H9 (cell line): ENCODE measurements around the gene GRID1. TPM values are rescaled to one million over a fixed set of nuclear protein-coding genes. Genes with fewer than 3 reads are reported as not detected.

Experiments used
- DNase-seq: peaks from one replicate; pipeline ENCODE4 v3.0.0-alpha.2; 2017
- H2AFZ ChIP-seq: one replicate; pipeline ENCODE4 v1.6.1; 2013; ENCODE audit warnings: mild to moderate bottlenecking, low read length, control low read depth, moderate library complexity
- H2AK5ac ChIP-seq: 2 replicates; pipeline ENCODE4 v1.6.1; 2013; ENCODE audit warnings: low read length, control low read depth, mixed read lengths; ENCODE audit not compliant: insufficient read length
- H2BK120ac ChIP-seq: one replicate; pipeline ENCODE4 v1.6.1; 2013; ENCODE audit warnings: low read depth, mild to moderate bottlenecking, low read length, control low read depth, inconsistent platforms; ENCODE audit not compliant: poor library complexity, severe bottlenecking
- H2BK12ac ChIP-seq: 2 replicates; pipeline ENCODE4 v1.6.1; 2013; ENCODE audit warnings: low read length, control low read depth, mixed read lengths, low read depth; ENCODE audit not compliant: insufficient read length
- H2BK15ac ChIP-seq: 2 replicates; pipeline ENCODE4 v1.6.1; 2013; ENCODE audit warnings: low read depth, low read length, control low read depth
- H2BK20ac ChIP-seq: one replicate; pipeline ENCODE4 v1.6.1; 2013; ENCODE audit warnings: low read depth, mild to moderate bottlenecking, low read length, control low read depth, inconsistent platforms; ENCODE audit not compliant: poor library complexity, severe bottlenecking
- H2BK5ac ChIP-seq: 2 replicates; pipeline ENCODE4 v1.6.1; 2013; ENCODE audit warnings: low read length, control low read depth, mixed read lengths; ENCODE audit not compliant: insufficient read length
- H3K14ac ChIP-seq: 2 replicates; pipeline ENCODE4 v1.6.1; 2013; ENCODE audit warnings: low read length, control low read depth; ENCODE audit not compliant: insufficient read depth
- H3K18ac ChIP-seq: 2 replicates; pipeline ENCODE4 v1.6.1; 2013; ENCODE audit warnings: low read depth, mild to moderate bottlenecking, mixed read lengths, low read length, control low read depth; ENCODE audit not compliant: insufficient read length
- H3K23ac ChIP-seq: 2 replicates; pipeline ENCODE4 v1.6.1; 2013; ENCODE audit warnings: low read length, control low read depth, mixed read lengths, low read depth; ENCODE audit not compliant: insufficient read length
- H3K23me2 ChIP-seq: 2 replicates; pipeline ENCODE4 v1.6.1; 2013; ENCODE audit warnings: low read depth, mild to moderate bottlenecking, mixed read lengths, low read length, control low read depth; ENCODE audit not compliant: insufficient read length, poor library complexity, severe bottlenecking
- H3K27ac ChIP-seq: 2 replicates; pipeline ENCODE4 v1.5.1; 2013; ENCODE audit warnings: low read length, control low read depth, mixed read lengths, low read depth; ENCODE audit not compliant: insufficient read length
- H3K27me3 ChIP-seq: 2 replicates; pipeline ENCODE4 v1.6.1; 2013; ENCODE audit warnings: low read length, control low read depth, inconsistent platforms; ENCODE audit not compliant: insufficient read depth
- H3K4ac ChIP-seq: 2 replicates; pipeline ENCODE4 v1.6.1; 2013; ENCODE audit warnings: low read depth, mild to moderate bottlenecking, control low read depth, inconsistent platforms, low read length, moderate library complexity
- H3K4me1 ChIP-seq: 2 replicates; pipeline ENCODE4 v1.6.1; 2013; ENCODE audit warnings: low read length, control low read depth, inconsistent platforms; ENCODE audit not compliant: insufficient read depth
- H3K4me2 ChIP-seq: 2 replicates; pipeline ENCODE4 v1.6.1; 2013; ENCODE audit warnings: low read length, control low read depth, mixed read lengths; ENCODE audit not compliant: insufficient read length, insufficient read depth
- H3K56ac ChIP-seq: 2 replicates; pipeline ENCODE4 v1.6.1; 2013; ENCODE audit warnings: low read depth, mild to moderate bottlenecking, mixed read lengths, low read length, control low read depth; ENCODE audit not compliant: insufficient read length
- H3K79me1 ChIP-seq: 2 replicates; pipeline ENCODE4 v1.6.1; 2013; ENCODE audit warnings: low read depth, mild to moderate bottlenecking, moderate library complexity, low read length, control low read depth, inconsistent platforms; ENCODE audit not compliant: insufficient read depth, poor library complexity, severe bottlenecking
- H3K79me2 ChIP-seq: 2 replicates; pipeline ENCODE4 v1.6.1; 2013; ENCODE audit warnings: low read length, control low read depth, inconsistent platforms; ENCODE audit not compliant: insufficient read depth
- H3K9ac ChIP-seq: 2 replicates; pipeline ENCODE4 v1.6.1; 2013; ENCODE audit warnings: low read length, control low read depth, mixed read lengths; ENCODE audit not compliant: insufficient read length; ENCODE audit errors: extremely low read depth
- H3K9me3 ChIP-seq: one replicate; pipeline ENCODE4 v1.6.1; 2013; ENCODE audit warnings: low read depth, low read length, inconsistent platforms; ENCODE audit not compliant: control insufficient read depth
- H3T11ph ChIP-seq: one replicate; pipeline ENCODE4 v1.6.1; 2013; ENCODE audit warnings: mild to moderate bottlenecking, low read length, control low read depth, inconsistent platforms
- H4K20me1 ChIP-seq: one replicate; pipeline ENCODE4 v1.6.1; 2013; ENCODE audit not compliant: control insufficient read depth, insufficient read length, insufficient read depth
- H4K5ac ChIP-seq: 2 replicates; pipeline ENCODE4 v1.6.1; 2013; ENCODE audit warnings: low read depth, mild to moderate bottlenecking, mixed read lengths, low read length, control low read depth; ENCODE audit not compliant: insufficient read length
- H4K8ac ChIP-seq: replicated peaks from 2 replicates; pipeline ENCODE4 v1.6.1; 2013; ENCODE audit warnings: low read length, control low read depth, mixed read lengths, low read depth; ENCODE audit not compliant: insufficient read length
- H4K91ac ChIP-seq: 2 replicates; pipeline ENCODE4 v1.6.1; 2013; ENCODE audit warnings: low read depth, mild to moderate bottlenecking, moderate library complexity, mixed read lengths, low read length, control low read depth; ENCODE audit not compliant: insufficient read length
- H3K27ac Mint-ChIP-seq, 3 experiments: 2 replicates in 2 of 3; 3 replicates in 1 of 3; pipeline ENCODE4 v1.8.0; 2020 to 2021; ENCODE audit warnings: mixed read lengths in 3 of 3, mild to moderate bottlenecking in 1 of 3, moderate library complexity in 1 of 3
- H3K27me3 Mint-ChIP-seq: 2 replicates; pipeline ENCODE4 v1.8.0; 2021; ENCODE audit warnings: low read depth, mild to moderate bottlenecking, moderate library complexity, mixed read lengths
- H3K36me3 Mint-ChIP-seq, 3 experiments: 2 replicates in 2 of 3; 3 replicates in 1 of 3; pipeline ENCODE4 v1.8.0; 2020 to 2021; ENCODE audit warnings: low read depth in 3 of 3, mixed read lengths in 3 of 3; ENCODE audit not compliant: insufficient read depth in 1 of 3
- H3K4me1 Mint-ChIP-seq, 2 experiments: 2 replicates each; pipeline ENCODE4 v1.8.0; 2020; ENCODE audit warnings: mixed read lengths in 2 of 2
- H3K4me3 Mint-ChIP-seq, 2 experiments: 2 replicates in 1 of 2; 3 replicates in 1 of 2; pipeline ENCODE4 v1.8.0; 2020 to 2021; ENCODE audit warnings: mild to moderate bottlenecking in 2 of 2, mixed read lengths in 2 of 2, moderate library complexity in 1 of 2
- H3K9me3 Mint-ChIP-seq, 2 experiments: 2 replicates in 1 of 2; 3 replicates in 1 of 2; pipeline ENCODE4 v1.8.0; 2020; ENCODE audit warnings: mild to moderate bottlenecking in 2 of 2, mixed read lengths in 2 of 2, moderate library complexity in 1 of 2
- WGBS: extraction: QIAGEN DNeasy Blood & Tissue Kit; methylation state at CpG from one replicate; pipeline ENCODE4 v1.1.7; 2013; ENCODE audit warnings: missing lambda C conversion rate, low lambda C conversion rate, mixed read lengths; ENCODE audit not compliant: insufficient read length; ENCODE audit errors: extremely low coverage; 5-methylcytosine and 5-hydroxymethylcytosine counted together
- total RNA-seq: library from RNA; stranded (reverse); gene quantifications from 2 replicates; pipeline ENCODE4 v1.2.1, GENCODE V29; 2021
- TF ChIP-seq, protein P1 (sequence below): fragments of 200-600 bp; sonication (generic); conservative IDR thresholded peaks from 3 replicates; pipeline ENCODE4 v1.8.0; 2021; ENCODE audit warnings: antibody characterized with exemption, mild to moderate bottlenecking

The GRID1 gene
- total RNA-seq, 1 experiment from 2014 or later: 0.35 TPM

DNA sequence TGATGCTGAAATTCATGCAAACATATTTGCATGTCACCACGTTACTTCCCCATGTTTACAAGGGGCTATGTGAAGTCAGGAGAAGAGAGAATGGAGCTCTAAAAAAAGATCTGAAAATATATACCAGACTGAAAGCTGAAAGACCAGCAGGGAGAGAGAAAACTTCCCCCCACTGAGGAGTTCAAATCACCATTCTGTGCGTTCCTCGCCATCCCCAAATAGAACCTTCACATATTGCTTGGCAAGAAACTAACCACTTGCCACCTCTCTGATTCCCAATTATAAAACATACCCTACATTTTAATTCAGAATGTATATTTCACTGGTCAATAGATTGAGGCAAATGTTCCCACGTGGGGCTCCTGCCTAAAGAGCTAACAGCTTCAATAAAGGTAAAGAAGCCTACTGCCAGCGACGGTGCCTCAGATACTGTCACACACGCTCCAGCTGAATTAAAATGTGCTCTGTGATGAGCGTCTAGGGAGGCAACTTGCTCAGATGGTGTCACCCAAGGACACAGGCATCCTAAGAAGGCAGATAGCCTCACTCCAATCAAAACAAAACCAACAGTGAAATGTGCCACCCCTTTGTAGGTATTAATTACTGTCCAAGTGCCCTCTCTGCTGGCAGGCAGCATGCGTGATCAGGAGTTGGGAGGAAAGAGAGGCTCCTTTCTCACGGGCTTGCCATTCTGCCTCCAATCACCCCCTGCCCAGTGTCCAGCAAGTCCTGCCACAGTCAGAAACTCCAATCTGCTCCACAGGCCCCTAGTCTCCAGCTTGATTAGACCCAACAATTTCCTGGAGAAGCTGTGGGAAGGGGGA, 298.2 kb downstream of the GRID1 start:
- Histone ChIP-seq H2BK120ac (no peak overlapping the region), H4K91ac (no peak overlapping the region), H3K4ac (no peak overlapping the region), H3K4me1 (no peaks in the 10 kb centered on the region), H4K20me1 (no peaks in the 10 kb centered on the region), H3K18ac (no peak overlapping the region), H2AFZ (no peak overlapping the region), H3T11ph (no peak overlapping the region), H3K9me3 (no peaks in the 10 kb centered on the region), H2BK12ac (no peak overlapping the region), H3K27ac (no peak overlapping the region), H2BK15ac (no peak overlapping the region), H3K27me3 (no peaks in the 10 kb centered on the region), H4K8ac (no peak overlapping the region), H3K79me2 (no peaks in the 10 kb centered on the region), H3K9ac (no peak overlapping the region), H2BK20ac (no peak overlapping the region), H3K4me2 (no peak overlapping the region), H3K56ac (no peak overlapping the region), H2BK5ac (no peak overlapping the region), H3K14ac (no peak overlapping the region; the same call in 1 of the 2 replicates), H3K23ac (no peak overlapping the region), H2AK5ac (no peak overlapping the region), H3K23me2 (no peaks in the 10 kb centered on the region), H4K5ac (no peak overlapping the region), H3K79me1 (no peaks in the 10 kb centered on the region)
- Mint-ChIP-seq H3K27ac (no peak overlapping the region), H3K4me3 (no peak overlapping the region), H3K36me3 (no peaks in the 10 kb centered on the region; a peak in 1 of 7 replicates), H3K9me3 (no peaks in the 10 kb centered on the region), H3K27me3 (peaks cover 2% of the 10 kb centered on the region), H3K4me1 (0 out of 4 replicates have a peak, but pooled peaks cover 2 to 3% of the 10 kb centered on the region in 2 experiments)
- TF ChIP-seq, protein P1, sequence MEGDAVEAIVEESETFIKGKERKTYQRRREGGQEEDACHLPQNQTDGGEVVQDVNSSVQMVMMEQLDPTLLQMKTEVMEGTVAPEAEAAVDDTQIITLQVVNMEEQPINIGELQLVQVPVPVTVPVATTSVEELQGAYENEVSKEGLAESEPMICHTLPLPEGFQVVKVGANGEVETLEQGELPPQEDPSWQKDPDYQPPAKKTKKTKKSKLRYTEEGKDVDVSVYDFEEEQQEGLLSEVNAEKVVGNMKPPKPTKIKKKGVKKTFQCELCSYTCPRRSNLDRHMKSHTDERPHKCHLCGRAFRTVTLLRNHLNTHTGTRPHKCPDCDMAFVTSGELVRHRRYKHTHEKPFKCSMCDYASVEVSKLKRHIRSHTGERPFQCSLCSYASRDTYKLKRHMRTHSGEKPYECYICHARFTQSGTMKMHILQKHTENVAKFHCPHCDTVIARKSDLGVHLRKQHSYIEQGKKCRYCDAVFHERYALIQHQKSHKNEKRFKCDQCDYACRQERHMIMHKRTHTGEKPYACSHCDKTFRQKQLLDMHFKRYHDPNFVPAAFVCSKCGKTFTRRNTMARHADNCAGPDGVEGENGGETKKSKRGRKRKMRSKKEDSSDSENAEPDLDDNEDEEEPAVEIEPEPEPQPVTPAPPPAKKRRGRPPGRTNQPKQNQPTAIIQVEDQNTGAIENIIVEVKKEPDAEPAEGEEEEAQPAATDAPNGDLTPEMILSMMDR: no peak
- DNase-seq: no peak
- WGBS: no CpG with 5 or more reads among the region's 10 CpGs
